ENCODE results near the gene GLRA2.

GRCh38 chrX:14505648-14506047, 23.7 kb upstream of the GLRA2 start:
- no peak for TF ChIP-seq CTCF (IDR thresholded peaks at IDR 0.05)
- no peak for TF ChIP-seq POLR2A (IDR thresholded peaks at IDR 0.05)
